SW480 (cell line): Measurements from ENCODE around the gene DFFA.
A peak's percentile ranks its signal among the peaks of the same experiment; 100 is the strongest.
"Not testable (repeated sequence)": the region's sequence is repeated elsewhere in the genome, so short reads cannot be mapped to it uniquely, and the experiment has no call there.

Experiments used
- DNase-seq: peaks from one replicate; pipeline ENCODE4 v3.0.0-alpha.2; 2016; ENCODE audit warnings: low spot score

The DFFA gene

GRCh38 chr1:10504249-10504648, 31.9 kb upstream of the DFFA start:
- DNase-seq: no peak

DNA sequence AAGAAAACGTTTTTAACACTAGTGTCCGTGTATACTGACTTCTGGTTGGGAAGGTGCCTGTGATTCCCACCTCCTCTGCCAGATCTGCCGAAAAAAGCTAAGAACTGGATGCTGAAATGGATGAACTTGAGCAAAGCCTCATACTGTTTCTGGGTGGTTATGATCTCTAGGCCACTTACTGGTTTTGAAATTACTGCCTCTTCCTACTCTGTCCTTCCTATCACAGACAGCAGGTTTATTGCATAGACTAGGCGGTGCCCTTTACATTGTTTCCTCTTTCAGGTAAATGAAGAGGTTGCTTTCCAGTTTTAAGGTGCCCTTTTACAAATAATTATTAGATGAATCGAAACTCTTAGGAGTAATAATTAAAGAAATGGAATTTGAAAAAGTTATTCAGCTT, 29.9 kb upstream of the DFFA start:
- no peak for DNase-seq

- DNase-seq: no peak
Measured at GRCh38 chr1:10498231-10498630, 25.9 kb upstream of the DFFA start.

- no peak for DNase-seq
Measured at GRCh38 chr1:10497109-10497508, 24.8 kb upstream of the DFFA start.

DNA sequence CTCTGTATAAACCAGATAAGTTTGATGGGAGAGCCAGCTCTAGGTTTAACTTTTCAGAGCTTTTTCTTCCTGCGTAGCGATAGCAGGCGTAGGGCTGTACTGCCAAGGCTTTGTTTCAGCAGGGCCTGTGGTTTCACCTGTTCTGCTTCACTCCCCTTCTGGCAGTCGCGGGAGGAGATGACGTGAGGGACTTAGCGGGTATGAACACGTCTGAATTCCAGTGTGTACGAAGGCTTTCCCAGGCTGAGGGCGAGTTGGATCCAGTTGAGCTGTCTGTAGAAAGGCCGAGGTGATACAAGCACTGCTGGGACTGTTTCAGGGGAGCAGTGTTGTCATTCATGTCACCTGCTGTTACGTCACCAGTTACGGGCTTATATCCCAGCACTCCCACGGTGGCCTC, 23.6 kb upstream of the DFFA start:
- no peak for DNase-seq

GRCh38 chr1:10495475-10495817, 23.1 kb upstream of the DFFA start:
- no peak for DNase-seq

GRCh38 chr1:10494754-10495474, 22.6 kb upstream of the DFFA start:
- peak; percentile 57 for DNase-seq

DNA sequence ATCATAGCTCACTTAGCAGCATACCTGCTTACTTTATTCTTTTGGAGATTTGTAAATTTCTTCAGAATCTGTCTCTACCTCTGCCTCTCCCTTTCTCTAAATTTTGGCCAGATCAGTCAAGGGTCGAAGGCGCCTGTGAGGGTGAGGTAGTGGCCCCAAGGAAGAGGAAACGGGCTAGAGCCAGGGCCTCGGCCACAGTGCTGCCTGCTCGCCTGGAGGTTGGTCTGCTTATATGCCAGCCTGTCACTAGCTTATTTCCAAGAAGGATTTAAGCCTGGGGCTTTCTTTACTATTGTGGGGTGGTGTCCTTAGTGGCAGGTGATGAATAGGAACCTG, 22.1 kb upstream of the DFFA start:
- no peak for DNase-seq

DNA sequence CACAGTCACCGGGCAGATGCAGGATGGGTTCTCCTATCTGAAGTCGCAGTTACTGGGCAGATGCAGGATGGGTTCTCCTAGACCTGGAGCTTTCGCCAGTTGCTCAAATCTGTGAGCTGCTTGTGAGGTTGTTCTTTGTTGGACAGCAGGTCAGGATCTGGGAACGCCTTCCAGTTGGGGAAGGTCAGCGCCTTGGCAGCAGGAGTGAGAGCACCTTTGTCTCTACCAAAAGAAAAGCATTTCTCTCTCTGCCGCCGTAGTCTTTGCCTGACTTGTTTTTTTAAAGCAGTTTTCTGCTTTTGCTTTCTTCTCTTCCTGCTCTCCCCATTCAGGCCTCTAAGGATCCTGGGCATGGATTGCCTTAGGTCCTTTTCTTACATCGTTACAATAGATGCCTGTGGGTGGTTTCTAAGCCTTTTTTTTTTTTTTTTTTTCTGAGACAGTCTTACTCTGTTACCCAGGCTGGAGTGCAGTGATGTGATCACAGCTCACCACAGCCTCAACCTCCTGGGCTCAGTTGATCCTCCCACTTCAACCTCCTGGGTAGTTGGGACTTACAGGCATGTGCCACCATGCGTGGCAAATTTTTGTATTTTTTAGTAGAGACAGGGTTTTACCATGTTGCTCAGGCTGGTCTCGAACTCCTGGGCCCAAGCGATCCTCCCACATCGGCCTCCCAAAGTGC, 18.1 kb upstream of the DFFA start:
- DNase-seq: no peak

GRCh38 chr1:10489291-10490055, 17.1 kb upstream of the DFFA start:
- DNase-seq: no peak

DNA sequence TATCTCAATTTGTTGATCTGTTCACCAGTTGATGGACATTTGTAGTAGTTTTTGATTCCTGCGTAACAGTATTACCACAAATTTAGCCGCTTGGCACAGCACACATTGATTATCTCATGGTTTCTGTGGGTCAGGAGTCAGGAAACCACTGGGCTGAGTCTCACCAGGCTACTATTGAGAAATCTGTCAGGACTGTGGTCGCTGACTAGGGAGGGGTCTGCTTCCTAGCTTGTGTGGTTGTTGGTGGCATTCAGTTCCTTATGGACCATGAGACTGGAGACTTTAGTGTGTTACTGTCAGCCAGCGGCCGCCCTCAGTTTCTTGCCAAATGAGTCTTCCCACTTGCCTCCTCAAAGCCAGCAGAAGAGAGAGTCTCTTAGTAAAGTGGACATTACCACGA, 12.2 kb upstream of the DFFA start:
- DNase-seq: no peak

DNA sequence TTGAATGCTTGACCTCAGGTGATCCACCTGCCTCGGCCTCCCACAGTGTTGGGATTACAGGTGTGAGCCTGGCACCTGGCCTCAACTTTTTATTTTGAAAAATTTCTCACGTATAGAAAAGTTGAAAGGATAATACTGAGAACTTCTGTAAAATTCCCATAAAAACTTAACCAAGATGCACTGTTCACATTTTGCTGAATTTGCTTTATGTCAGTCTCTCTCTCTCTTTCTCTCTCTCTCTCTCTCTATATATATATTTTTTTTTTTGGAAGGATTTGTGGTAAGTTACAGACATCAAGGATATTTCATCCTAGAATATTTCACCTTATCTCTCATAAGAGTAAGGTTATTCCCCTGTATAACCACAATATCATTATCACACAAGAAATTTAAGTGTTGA, 8.3 kb upstream of the DFFA start:
- no peak for DNase-seq

DNA sequence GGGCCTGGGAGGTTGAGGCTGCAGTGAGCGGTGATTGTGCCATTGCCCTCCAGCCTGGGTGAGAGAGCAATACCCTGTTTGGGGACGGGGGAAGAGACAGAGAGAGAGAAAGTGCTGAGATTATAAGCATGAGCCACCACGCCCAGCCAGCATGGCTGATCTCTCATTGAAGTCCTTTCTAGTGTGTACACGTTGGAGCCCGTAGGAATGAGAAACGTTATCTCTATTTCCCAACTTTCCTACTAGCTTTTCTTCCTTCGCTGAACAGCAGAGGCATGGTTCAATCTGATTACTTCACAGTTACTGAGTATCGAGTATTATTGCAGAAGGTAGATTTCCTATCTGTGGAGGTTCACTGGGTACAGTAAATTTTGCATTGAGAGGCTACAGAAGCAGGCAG, 7.0 kb upstream of the DFFA start:
- no peak for DNase-seq

DNA sequence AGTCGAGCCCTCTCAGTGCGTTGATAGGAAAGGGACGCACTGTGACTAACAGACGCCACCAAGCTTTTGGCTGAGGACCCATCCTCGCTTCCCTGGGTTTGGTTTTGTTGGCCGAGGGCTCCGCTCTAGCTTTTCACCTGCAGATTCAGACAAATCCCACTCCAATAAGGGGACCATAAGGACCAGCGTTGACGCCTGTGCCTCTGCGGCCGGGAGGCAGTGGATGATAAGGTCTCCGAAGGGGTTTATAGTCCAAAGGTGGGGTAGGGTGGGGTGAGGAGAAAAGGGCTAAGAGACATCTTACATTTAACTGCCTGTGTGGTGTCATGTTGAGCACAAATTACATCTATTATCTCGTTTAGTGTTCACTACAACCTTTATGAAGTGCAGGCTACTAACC, 3.2 kb upstream of the DFFA start:
- DNase-seq: no peak

DNA sequence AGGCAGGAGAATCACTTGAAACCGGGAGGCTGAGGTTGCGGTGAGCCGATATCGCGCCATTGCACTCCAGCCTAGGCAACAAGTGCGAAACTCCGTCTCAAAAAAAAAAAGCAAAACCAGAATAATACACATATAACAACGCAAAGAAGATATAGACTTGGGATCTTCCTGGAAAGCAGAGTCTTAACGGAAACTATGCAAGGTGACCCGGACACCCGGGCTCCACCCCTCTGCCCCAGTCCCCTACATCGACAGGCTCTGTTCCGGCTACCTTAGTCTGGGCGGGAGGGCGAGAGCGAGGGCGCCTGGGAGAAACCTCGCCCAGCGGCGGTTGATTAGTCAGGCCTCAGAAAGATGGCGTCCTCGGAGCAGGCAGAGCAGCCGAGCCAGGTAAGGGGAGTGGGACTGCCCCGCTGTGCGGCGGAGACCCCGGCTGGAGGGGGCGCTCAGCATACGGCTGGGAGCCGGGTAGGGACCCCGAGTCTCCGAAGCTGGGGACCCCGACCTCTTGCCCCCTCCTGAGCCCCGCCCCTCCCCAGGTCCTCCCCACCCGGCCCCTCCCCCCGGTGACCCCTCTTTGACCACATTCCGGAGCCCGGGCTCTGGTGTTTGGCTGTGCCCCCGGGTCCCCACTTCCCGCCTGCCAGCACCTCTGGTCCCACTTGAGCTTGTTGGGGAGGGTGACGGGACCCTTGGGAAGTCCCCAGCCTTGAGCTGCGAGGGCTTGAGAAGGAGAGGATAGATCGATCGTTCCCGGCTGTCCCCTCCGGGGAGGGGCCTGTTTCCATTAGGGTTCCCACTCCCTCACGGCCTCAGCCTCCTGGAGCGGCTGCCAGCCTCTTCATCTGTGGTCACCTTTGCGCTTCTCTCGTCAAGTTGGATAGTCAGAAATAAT, 2.5 kb upstream of the DFFA start, which contains the start of gene PEX14:
TSS of gene PEX14 (plus strand) at position 338 of the 895 bp plus-strand sequence. CDS start at position 355, 17 bp downstream.
- peak; percentile 87 for DNase-seq

GRCh38 chr1:10474309-10474612, 1.9 kb upstream of the DFFA start:
- not testable (repeated sequence) for DNase-seq

- DNase-seq: no peak
Measured at GRCh38 chr1:10473145-10473765, 926 bp upstream of the DFFA start.

DNA sequence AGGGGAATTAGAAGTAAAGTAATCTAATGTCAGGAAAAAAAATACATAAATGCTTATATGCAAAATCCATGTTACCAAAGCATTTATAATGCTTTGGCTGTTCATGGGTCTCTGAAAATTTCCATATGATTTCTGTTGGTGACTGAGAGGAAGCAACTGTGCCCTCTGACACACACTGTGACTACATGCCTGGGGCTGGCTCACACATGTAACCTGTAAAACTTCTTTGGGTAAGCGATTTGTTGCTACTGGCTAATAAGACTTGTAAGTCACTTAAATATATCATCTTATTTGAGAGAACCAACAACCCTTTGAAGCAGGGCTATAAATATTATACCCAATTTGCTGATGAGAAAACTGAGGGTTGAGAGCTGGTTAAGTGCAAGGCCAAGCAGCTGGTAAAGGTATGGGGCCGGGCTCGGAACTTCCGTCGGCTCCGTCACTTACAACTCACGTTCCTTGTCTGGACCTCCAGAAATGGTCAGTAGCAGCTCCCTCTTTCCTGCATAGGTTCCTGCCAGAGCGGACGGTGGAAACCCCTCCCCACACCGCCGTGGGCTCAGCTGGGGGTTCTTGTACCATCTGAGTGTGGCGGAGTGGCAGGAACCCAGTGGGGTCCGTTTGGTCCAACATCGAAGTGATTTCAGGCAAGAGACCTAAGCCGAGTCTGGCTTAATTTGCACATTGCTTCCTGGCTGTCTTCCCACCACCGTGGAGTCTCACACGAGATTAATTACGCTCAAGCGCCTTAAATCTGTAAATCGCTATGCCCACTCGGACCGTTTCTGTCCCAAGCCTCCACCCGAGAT, 714 bp downstream of the DFFA start:
- DNase-seq: no peak

- no peak for DNase-seq
Measured at GRCh38 chr1:10470043-10470442, 2.3 kb downstream of the DFFA start.

GRCh38 chr1:10467078-10467477, 5.3 kb downstream of the DFFA start:
- DNase-seq: no peak

- peak; percentile 23 for DNase-seq
Measured at GRCh38 chr1:10459184-10459583, 13.1 kb downstream of the DFFA start.
